IPS-18c (cell line): ENCODE results near the gene MYO5C.

Experiments used
- H3K4me3 ChIP-seq: 2 replicates; pipeline ENCODE4 v1.7.0; 2013; ENCODE audit warnings: low read depth, mild to moderate bottlenecking, low read length, moderate library complexity; ENCODE audit not compliant: insufficient read depth
- H3K9me3 ChIP-seq: one replicate; pipeline ENCODE4 v1.6.1; 2013; ENCODE audit warnings: mild to moderate bottlenecking, low read length, moderate library complexity; ENCODE audit not compliant: control insufficient read depth, insufficient read depth

MYO5C gene

DNA sequence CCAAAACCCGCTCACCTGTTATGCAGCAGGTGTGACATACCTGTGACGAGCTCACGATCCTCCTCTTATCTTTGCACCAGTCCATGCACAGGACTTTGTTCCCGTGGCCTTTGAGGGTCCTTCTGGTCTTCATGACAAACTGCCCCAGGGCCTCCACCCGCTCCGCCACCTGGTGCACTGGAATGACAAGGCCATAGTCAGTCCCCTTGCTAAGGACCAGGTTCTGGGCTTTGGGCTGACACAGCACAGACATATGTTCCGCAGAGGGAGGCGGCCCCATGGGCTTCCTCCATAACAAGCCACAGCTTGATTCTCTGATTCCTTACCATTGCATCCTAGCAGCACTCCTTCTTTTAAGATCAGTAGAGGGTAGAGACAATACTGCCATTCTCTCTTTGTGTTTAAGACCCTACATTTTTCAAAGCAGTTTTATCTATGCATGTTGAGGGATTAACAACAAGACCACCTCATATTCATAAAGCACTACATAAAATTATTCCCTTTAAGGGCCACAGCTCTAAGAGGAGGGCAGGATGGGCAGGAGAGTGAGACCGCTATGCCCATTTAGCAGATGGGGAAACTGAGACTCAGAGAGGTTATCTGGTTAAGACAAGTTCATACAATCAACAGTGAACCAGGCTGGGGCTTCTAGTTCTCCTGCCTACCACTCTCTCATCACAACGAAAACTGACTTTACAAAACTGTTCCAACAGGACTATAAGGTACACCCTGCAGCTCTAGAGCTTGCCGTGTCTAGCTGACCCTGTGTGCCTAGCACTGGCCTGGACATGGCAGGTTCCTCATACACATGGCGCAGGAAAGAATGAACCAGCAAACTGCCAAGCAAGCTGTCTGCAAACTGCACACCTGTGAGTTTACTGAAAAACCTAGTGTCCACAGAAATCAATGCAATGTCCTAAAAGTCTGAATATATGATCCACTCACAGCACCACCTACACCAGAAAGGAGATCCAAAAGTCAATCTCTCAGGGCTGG lies 141.4 kb downstream of the MYO5C start:
- Histone ChIP-seq H3K4me3 (no peak overlapping the region), H3K9me3 (no peaks in the 10 kb centered on the region)

DNA sequence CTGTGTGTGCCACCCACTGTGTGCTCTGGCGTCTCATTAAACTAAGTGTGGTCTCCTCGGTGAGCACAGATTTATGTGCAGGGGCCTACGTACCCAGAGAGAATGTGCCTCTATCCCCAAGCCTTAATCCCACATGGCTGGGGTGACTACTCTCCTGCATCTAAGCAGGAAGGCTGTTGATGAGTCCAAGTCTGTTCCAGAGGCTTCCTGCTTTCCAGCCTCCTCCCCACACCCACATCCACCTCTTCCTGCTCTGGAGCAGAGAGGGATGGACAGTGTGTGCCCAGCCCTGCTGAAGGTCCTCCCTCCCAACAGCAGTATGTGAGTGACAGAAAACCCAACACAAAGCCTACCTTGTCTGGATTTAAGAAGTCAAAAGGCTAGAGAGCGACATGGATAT lies 144.3 kb downstream of the MYO5C start:
- Histone ChIP-seq H3K4me3 (no peak overlapping the region), H3K9me3 (no peaks in the 10 kb centered on the region)

DNA sequence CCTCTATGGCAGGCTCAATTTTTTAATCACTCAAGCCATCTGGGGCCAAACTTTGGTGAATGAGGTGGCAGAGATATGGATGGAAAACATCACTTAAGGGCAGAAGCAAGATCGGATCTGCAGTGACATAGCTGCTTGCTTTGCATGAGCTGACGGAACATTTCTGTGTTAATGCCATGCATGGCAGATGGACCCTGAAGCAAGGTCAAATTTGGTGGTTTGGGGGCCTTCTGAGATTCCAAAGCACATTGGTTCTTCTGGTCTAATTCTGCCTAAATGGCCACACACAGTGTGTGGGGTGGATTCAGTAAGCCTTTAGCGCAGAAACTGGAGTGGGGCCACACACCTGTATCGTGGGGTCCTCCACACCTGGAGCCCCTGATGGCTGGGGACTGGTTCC lies 144.7 kb downstream of the MYO5C start:
- Histone ChIP-seq H3K9me3 (no peaks in the 10 kb centered on the region), H3K4me3 (no peak overlapping the region)

DNA sequence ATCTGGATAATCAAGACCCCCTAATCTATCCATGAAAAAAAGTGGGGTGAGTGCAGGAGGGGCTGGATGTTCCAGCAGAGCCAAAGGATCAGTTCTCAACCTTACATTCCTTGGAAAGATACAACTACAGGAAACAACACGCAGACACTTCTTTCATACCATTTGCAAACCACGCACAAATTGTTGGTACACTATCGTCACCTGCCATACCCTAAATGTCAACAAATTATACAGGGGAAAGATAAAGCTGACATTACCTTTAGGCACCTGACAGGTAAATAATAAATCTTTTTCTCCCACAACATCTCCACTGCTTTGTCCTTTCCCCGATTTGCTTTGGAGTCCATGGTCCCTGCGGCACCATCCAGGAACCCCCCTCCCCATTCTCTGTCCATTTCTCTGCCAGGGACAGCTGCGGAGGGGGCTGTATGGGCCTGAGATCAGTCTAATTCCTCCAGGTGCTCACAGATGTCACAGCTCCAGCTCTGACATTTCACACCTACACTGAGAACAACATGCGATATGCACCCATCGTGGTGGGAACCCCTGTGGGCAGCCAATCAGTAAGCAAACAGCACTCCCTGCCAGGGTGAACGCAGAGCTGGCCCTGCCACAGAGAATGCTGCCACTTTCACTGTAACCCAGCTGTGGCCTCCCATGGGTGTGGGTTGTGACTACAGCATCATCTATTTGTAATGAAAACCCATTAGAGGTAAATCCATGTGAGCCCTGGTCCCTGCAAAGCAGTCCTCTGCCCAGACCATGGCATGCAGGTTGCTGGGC lies 145.4 kb downstream of the MYO5C start:
- Histone ChIP-seq H3K4me3 (no peak overlapping the region), H3K9me3 (no peaks in the 10 kb centered on the region)

DNA sequence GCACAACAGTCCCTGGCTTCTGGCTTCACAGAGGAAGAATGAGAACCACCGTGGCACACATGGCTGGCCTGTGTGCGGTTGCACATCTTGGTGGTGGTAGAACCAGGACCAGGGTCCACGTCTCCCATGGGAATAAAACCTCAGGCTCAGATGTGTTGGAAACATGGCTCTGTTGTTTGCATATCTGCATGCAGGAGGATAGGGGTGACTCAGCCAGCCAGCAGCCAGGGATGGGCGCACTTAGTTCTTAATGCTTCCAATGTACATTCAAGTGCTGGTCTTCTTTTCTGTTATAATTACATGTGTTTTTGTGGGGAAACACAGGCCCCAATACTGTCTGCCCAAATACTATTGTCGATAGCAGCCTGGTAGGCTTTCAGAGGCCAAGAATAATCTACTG lies 147.2 kb downstream of the MYO5C start:
- H3K4me3 ChIP-seq: no peak overlapping the region
- H3K9me3 ChIP-seq: no peaks in the 10 kb centered on the region

DNA sequence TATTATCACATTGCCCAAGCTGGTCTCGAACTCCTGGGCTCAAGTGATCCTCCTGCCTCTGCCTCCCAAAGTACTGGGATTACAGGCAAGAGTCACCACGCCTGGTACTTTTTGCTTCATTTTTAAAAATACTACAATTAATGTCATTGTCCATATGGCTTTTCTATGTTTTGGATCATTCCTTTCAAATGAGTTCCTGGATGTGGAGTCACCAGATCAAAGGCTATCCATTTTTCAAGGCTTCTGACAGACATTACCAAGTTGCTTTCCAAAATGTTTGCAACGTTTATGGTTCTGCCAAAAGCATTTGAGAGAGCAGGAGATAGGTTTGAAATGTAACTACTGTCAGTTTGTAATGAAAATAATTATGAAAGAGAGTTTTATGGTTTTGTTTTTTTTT lies 148.8 kb downstream of the MYO5C start:
- Histone ChIP-seq H3K4me3 (no peak overlapping the region), H3K9me3 (no peaks in the 10 kb centered on the region)

DNA sequence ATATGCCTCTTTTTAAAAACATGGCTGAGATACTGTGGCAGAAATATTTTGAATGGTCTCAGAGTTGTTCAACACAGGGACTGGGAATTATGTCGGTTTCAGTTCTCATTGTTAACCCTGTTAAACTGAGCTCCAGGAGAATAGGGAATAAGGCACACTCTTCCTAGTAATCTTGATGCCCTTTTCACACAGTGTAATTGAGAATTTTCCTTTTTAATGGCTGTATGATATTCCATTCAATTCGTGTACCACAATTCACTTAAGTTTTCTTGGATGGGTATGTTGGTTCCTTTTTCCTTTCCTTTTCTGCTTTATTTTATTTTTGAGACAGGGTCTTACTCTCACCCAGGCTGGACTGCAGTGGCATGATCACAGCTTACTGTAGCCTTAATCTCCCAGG lies 149.3 kb downstream of the MYO5C start:
- Histone ChIP-seq H3K4me3 (no peak overlapping the region), H3K9me3 (no peaks in the 10 kb centered on the region)

DNA sequence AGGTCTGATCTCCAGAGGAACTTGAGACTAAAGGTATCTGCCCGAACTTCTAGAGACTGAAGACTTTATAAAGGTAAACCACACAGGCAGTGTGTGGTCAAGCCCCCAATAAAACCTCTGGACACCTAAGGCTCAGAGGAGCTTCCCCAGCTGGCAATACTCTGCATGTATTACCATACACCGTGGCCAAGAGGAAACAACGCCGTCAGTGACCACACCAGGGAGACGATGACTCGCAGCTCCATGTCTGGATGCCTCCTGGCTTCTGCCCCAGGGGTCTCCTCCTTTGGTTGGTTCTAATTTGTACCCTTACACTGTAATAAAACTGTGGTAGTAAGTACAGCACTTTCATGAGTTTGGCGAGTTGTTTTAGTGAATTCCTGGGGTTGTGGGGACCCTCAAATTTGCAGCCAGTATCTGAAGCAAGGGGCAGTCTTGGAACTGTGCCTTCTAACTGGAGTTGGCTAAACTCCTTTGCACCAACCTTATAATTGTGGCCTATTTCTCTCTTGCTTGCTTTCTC lies 150.9 kb downstream of the MYO5C start:
- Histone ChIP-seq H3K4me3 (no peak overlapping the region), H3K9me3 (no peaks in the 10 kb centered on the region)

DNA sequence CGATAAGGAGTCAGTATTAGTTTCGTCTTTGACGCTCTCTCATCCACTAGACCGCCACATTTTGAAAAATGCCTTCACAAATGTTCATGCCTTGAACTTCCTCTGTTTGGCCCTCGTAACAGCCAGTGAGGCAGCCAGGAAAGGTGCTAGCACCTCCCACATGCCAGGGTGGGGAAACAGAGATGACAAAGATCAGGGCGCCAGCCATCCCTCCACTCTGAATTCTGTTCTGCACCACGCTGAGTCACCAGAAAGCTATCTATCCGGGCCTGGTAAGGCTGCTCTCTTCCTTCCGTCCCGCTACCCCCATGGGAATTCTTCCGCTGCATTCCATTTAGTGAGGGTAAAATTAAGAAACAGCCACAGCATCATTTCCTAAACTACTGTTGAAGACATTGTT lies 151.7 kb downstream of the MYO5C start:
- no peaks in the 10 kb centered on the region for H3K9me3 ChIP-seq
- H3K4me3 ChIP-seq: no peak overlapping the region
